GM12872 (cell line): Measurements from ENCODE around the gene GPR68.

Source experiments
- CTCF ChIP-seq: IDR thresholded peaks from 3 replicates; pipeline ENCODE4 v1.5.1; 2011; ENCODE audit warnings: low read depth, mild to moderate bottlenecking, low read length, moderate library complexity; ENCODE audit not compliant: insufficient read depth

GPR68 gene

GRCh38 chr14:91272341-91273272 lies 28.1 kb upstream of the GPR68 start:
- TF ChIP-seq CTCF, result no peak

- TF ChIP-seq CTCF, result no peak
Observed at GRCh38 chr14:91271639-91272038, 27.1 kb upstream of the GPR68 start.

GRCh38 chr14:91270619-91271018 lies 26.1 kb upstream of the GPR68 start:
- TF ChIP-seq CTCF, result no peak

GRCh38 chr14:91270188-91270587 lies 25.7 kb upstream of the GPR68 start:
- no peak for TF ChIP-seq CTCF

GRCh38 chr14:91269076-91269991 lies 24.8 kb upstream of the GPR68 start:
- no peak for TF ChIP-seq CTCF

GRCh38 chr14:91267965-91268437 lies 23.5 kb upstream of the GPR68 start:
- no peak for TF ChIP-seq CTCF

GRCh38 chr14:91265404-91265803 lies 20.9 kb upstream of the GPR68 start:
- TF ChIP-seq CTCF, result no peak
